Trophoblast cell (in vitro differentiated cells and primary cell): ENCODE results near the gene PITRM1.

Experiments
- DNase-seq, 2 donors: peaks; one replicate each; pipeline ENCODE4 v3.0.0-alpha.2; 2016
- H2AFZ ChIP-seq: 2 replicates; pipeline ENCODE4 v1.6.1; 2013; ENCODE audit warnings: low read length, moderate library complexity, mild to moderate bottlenecking; ENCODE audit not compliant: insufficient read depth, poor library complexity
- H2AK5ac ChIP-seq: 2 replicates; pipeline ENCODE4 v1.6.1; 2013; ENCODE audit warnings: mild to moderate bottlenecking, low read length
- H2BK120ac ChIP-seq: 2 replicates; pipeline ENCODE4 v1.6.1; 2013; ENCODE audit warnings: low read length, mild to moderate bottlenecking, moderate library complexity; ENCODE audit not compliant: insufficient read depth, poor library complexity
- H2BK12ac ChIP-seq: 2 replicates; pipeline ENCODE4 v1.6.1; 2013; ENCODE audit warnings: mild to moderate bottlenecking, low read length, moderate library complexity
- H2BK5ac ChIP-seq: 2 replicates; pipeline ENCODE4 v1.6.1; 2013; ENCODE audit warnings: low read length, low read depth, moderate library complexity, mild to moderate bottlenecking; ENCODE audit not compliant: poor library complexity
- H3K14ac ChIP-seq: 2 replicates; pipeline ENCODE4 v1.6.1; 2013; ENCODE audit warnings: mild to moderate bottlenecking, low read length
- H3K18ac ChIP-seq: 2 replicates; pipeline ENCODE4 v1.6.1; 2013; ENCODE audit warnings: mild to moderate bottlenecking, low read length
- H3K23ac ChIP-seq: 2 replicates; pipeline ENCODE4 v1.6.1; 2013; ENCODE audit warnings: low read length
- H3K27ac ChIP-seq: 2 replicates; pipeline ENCODE4 v1.5.1; 2013; ENCODE audit warnings: low read depth, mild to moderate bottlenecking, inconsistent platforms, low read length, moderate library complexity
- H3K27me3 ChIP-seq: 2 replicates; pipeline ENCODE4 v1.6.1; 2013; ENCODE audit warnings: inconsistent platforms, mild to moderate bottlenecking, low read length, moderate library complexity; ENCODE audit not compliant: insufficient read depth
- H3K36me3 ChIP-seq, 2 experiments: 1 replicate in 1 of 2; 2 replicates in 1 of 2; pipeline ENCODE4 v1.6.1; 2013; ENCODE audit warnings: low read length in 2 of 2, mild to moderate bottlenecking in 2 of 2, moderate library complexity in 1 of 2; ENCODE audit not compliant: insufficient read depth in 2 of 2, control insufficient read depth in 1 of 2
- H3K4ac ChIP-seq: 2 replicates; pipeline ENCODE4 v1.6.1; 2013; ENCODE audit warnings: low read depth, mild to moderate bottlenecking, low read length, moderate library complexity
- H3K4me1 ChIP-seq, 2 experiments: 1 replicate in 1 of 2; 2 replicates in 1 of 2; pipeline ENCODE4 v1.6.1; 2013; ENCODE audit warnings: low read length in 2 of 2, mild to moderate bottlenecking in 2 of 2, moderate library complexity in 1 of 2; ENCODE audit not compliant: insufficient read depth in 2 of 2, control insufficient read depth in 1 of 2
- H3K4me2 ChIP-seq: 2 replicates; pipeline ENCODE4 v1.6.1; 2013; ENCODE audit warnings: inconsistent platforms, mild to moderate bottlenecking, low read length, moderate library complexity
- H3K4me3 ChIP-seq: 2 replicates; pipeline ENCODE4 v1.5.1; 2013; ENCODE audit warnings: mild to moderate bottlenecking, low read depth, low read length, inconsistent platforms
- H3K79me1 ChIP-seq: one replicate; pipeline ENCODE4 v1.6.1; 2013; ENCODE audit warnings: low read length
- H3K79me2 ChIP-seq: 2 replicates; pipeline ENCODE4 v1.6.1; 2013; ENCODE audit warnings: low read length, mild to moderate bottlenecking; ENCODE audit not compliant: control insufficient read depth, insufficient read depth, poor library complexity
- H3K9ac ChIP-seq: 2 replicates; pipeline ENCODE4 v1.6.1; 2013; ENCODE audit warnings: mild to moderate bottlenecking, low read length
- H3K9me3 ChIP-seq: 2 replicates; pipeline ENCODE4 v1.6.1; 2013; ENCODE audit warnings: low read depth, mild to moderate bottlenecking, control low read depth, inconsistent platforms, low read length; ENCODE audit not compliant: insufficient read depth
- H4K12ac ChIP-seq: 2 replicates; pipeline ENCODE4 v1.6.1; 2013; ENCODE audit warnings: low read depth, mild to moderate bottlenecking, low read length, moderate library complexity
- H4K8ac ChIP-seq: 2 replicates; pipeline ENCODE4 v1.6.1; 2013; ENCODE audit warnings: low read depth, mild to moderate bottlenecking, low read length, moderate library complexity
- H4K91ac ChIP-seq: one replicate; pipeline ENCODE4 v1.6.1; 2013; ENCODE audit warnings: low read depth, mild to moderate bottlenecking, low read length, moderate library complexity
- WGBS: extraction: QIAGEN DNeasy Blood & Tissue Kit; methylation state at CpG from one replicate; pipeline ENCODE4 v1.1.7; 2013; ENCODE audit warnings: missing lambda C conversion rate; ENCODE audit not compliant: insufficient read length, insufficient coverage; ENCODE audit errors: extremely low coverage; 5-methylcytosine and 5-hydroxymethylcytosine counted together

Gene PITRM1

DNA sequence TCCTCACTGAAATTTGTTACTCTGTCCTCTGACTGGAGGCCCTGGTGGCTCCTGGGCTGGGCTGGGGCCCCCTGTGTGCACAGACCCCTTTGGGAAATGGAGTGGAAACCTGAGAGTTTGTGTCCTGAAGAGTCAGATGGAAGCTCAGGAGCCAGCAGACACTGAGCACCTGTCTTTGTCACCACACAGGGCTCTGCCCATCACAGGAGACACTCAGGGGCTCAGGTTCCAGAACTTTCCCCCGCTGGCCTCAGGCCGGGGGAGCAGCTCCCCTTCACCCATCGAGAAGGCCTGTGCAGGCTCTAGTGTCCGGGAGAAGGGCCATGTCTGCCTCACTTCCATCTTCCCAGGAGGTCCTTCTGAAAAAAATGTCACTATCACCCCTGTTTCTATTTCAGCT is 22.3 kb upstream of the PITRM1 start:
- no peak overlapping the region for H3K4me3 ChIP-seq
- no peak overlapping the region for H4K12ac ChIP-seq
- H4K8ac ChIP-seq: no peak overlapping the region
- H2AK5ac ChIP-seq: peak overlapping the region; percentile 49
- H3K9ac ChIP-seq: no peak overlapping the region
- H3K36me3 ChIP-seq: no peaks in the 10 kb centered on the region
- peaks cover 10 to 15% of the 10 kb centered on the region in 2 experiments for H3K4me1 ChIP-seq
- no peak for DNase-seq
- peaks cover 17% of the 10 kb centered on the region for H3K79me1 ChIP-seq
- no peak overlapping the region for H3K27ac ChIP-seq
- H4K91ac ChIP-seq: no peak overlapping the region
- no peak overlapping the region for H3K23ac ChIP-seq
- no peak overlapping the region for H3K14ac ChIP-seq
- no peak overlapping the region for H3K4me2 ChIP-seq
- H2AFZ ChIP-seq: no peak overlapping the region
- peak overlapping the region; percentile 26 for H2BK12ac ChIP-seq
- H2BK5ac ChIP-seq: no peak overlapping the region
- no peak overlapping the region for H3K4ac ChIP-seq
- no peak overlapping the region for H2BK120ac ChIP-seq
- no peaks in the 10 kb centered on the region for H3K27me3 ChIP-seq
- H3K9me3 ChIP-seq: no peaks in the 10 kb centered on the region
- H3K18ac ChIP-seq: no peak overlapping the region
- no peaks in the 10 kb centered on the region for H3K79me2 ChIP-seq
- no CpG with 5 or more reads among the region's 4 CpGs for WGBS

DNA sequence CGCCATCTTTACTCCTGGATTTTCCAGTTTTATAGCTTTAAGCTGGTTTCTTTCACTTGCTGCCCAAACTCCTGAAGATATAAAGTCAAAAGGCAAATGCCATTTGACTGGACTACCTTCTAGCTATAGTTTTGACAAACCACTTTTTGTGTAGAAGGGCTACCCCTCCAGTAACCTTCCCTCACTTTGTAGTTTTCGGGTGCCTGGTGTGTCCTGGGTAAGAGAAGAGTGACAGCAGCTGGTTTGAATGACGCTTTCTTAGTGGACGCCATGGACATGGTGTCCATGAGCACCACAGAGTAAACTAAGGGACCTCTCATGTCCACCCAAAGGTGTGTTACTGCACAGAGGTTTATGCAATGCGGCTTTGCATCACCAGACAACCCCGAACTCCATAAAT is 21.2 kb upstream of the PITRM1 start:
- Histone ChIP-seq H3K79me2 (no peaks in the 10 kb centered on the region), H2BK5ac (no peak overlapping the region), H3K14ac (peak overlapping the region; percentile 20), H3K9ac (no peak overlapping the region), H4K91ac (peak overlapping the region; percentile 39), H3K4me3 (no peak overlapping the region), H3K23ac (no peak overlapping the region), H4K8ac (no peak overlapping the region), H3K18ac (no peak overlapping the region), H3K27ac (no peak overlapping the region), H3K4ac (no peak overlapping the region), H2AFZ (no peak overlapping the region), H3K27me3 (no peaks in the 10 kb centered on the region), H3K4me1 (peaks cover 10 to 15% of the 10 kb centered on the region in 2 experiments), H3K9me3 (no peaks in the 10 kb centered on the region), H2BK120ac (peak overlapping the region; percentile 47), H3K79me1 (peaks cover 14% of the 10 kb centered on the region), H2BK12ac (peak overlapping the region; percentile 46), H3K4me2 (no peak overlapping the region), H3K36me3 (no peaks in the 10 kb centered on the region), H2AK5ac (no peak overlapping the region), H4K12ac (no peak overlapping the region)
- no peak for DNase-seq
- WGBS: no CpG with 5 or more reads among the region's 6 CpGs

DNA sequence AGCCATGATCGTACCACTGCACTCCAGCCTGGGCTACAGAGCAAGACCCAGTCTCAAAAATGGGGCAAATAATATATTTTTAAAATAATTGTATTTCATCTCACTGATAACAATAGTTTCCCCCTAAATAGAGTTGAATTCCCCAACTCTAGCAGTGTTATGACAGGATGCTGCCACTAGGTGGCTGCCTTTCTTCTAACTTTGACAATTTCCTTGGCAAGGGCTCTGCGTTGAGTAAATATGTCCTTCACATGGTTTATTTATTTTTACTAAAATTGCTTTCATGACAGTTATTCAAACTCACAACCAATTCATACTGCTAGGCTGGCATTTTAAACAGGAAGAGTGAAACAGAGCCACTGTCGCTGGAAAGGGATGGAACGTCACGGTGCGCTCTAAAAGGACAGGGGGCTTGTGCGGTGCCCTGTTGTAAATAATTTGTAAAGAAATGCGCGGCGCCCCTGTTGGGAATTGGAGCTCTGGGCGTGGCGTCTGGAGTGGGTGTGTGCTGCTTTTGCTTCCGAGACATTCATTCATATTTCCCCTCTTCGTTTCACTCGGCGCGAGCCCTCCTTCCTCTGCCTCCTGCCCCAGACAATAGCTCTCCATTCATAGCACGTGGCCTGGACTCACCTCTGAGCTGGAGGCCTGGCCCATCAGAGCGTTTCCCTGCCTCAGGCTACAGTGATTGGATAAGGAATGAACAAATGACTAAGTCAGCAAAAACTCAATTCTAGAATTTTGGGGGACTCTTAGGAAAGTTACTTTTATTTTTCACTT is 20.5 kb upstream of the PITRM1 start:
- Histone ChIP-seq H4K8ac (peak overlapping the region; percentile 47), H3K4me1 (peaks cover 8 to 10% of the 10 kb centered on the region in 2 experiments), H3K14ac (no peak overlapping the region), H3K36me3 (no peaks in the 10 kb centered on the region), H4K12ac (no peak overlapping the region), H3K23ac (no peak overlapping the region), H3K18ac (no peak overlapping the region), H3K9me3 (no peaks in the 10 kb centered on the region), H3K4ac (no peak overlapping the region), H2BK120ac (peak overlapping the region; percentile 8), H3K27me3 (no peaks in the 10 kb centered on the region), H2AK5ac (peak overlapping the region; percentile 17), H3K27ac (no peak overlapping the region), H3K9ac (no peak overlapping the region), H2BK12ac (peak overlapping the region; percentile 88), H2AFZ (no peak overlapping the region), H2BK5ac (peak overlapping the region; percentile 59), H3K79me2 (no peaks in the 10 kb centered on the region), H3K79me1 (peaks cover 10% of the 10 kb centered on the region), H3K4me2 (no peak overlapping the region), H3K4me3 (no peak overlapping the region), H4K91ac (peak overlapping the region; percentile 57)
- no CpG with 5 or more reads among the region's 19 CpGs for WGBS
- DNase-seq: peak in 1 of 2 donors; percentile 79

DNA sequence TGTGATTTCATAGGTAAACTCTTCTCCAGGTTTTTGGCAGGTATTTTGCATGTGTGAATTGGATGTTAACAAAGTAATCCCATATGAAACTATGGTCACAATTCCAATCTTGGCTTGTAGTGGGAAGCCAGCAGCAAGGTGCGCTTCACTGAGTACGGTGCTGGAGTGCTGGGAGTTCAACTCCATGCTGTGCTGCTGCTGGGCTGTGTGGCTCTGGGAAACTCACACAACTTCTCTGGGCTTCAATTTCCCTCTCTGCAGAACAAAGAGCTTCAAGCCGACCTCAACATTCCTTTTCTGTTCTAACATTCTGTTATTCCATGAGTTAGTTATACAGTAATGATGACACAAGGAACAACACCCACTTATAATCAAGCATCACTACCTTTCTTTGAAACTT is 18.2 kb upstream of the PITRM1 start:
- no peak overlapping the region for H3K18ac ChIP-seq
- no peaks in the 10 kb centered on the region for H3K9me3 ChIP-seq
- H2AK5ac ChIP-seq: no peak overlapping the region
- H3K27ac ChIP-seq: no peak overlapping the region
- H3K4me2 ChIP-seq: no peak overlapping the region
- no peaks in the 10 kb centered on the region for H3K27me3 ChIP-seq
- H2AFZ ChIP-seq: no peak overlapping the region
- no peak overlapping the region for H3K9ac ChIP-seq
- H2BK5ac ChIP-seq: no peak overlapping the region
- H4K12ac ChIP-seq: no peak overlapping the region
- no peak overlapping the region for H4K91ac ChIP-seq
- no peaks in the 10 kb centered on the region for H3K79me2 ChIP-seq
- WGBS: no CpG with 5 or more reads among the region's 3 CpGs
- no peak overlapping the region for H3K14ac ChIP-seq
- no peak overlapping the region for H2BK120ac ChIP-seq
- H3K79me1 ChIP-seq: peaks cover 4% of the 10 kb centered on the region
- peaks cover 4% of the 10 kb centered on the region in 2 experiments for H3K4me1 ChIP-seq
- no peak for DNase-seq
- H4K8ac ChIP-seq: no peak overlapping the region
- no peak overlapping the region for H3K4me3 ChIP-seq
- no peak overlapping the region for H3K23ac ChIP-seq
- H3K36me3 ChIP-seq: no peaks in the 10 kb centered on the region
- H3K4ac ChIP-seq: no peak overlapping the region
- H2BK12ac ChIP-seq: no peak overlapping the region
